ENCODE results near the gene PCDHGA3. TPM values are rescaled to one million over a fixed set of nuclear protein-coding genes. Genes with fewer than 3 reads are reported as not detected.
A peak's percentile ranks its signal among the peaks of the same experiment; 100 is the strongest.
"Not testable (repeated sequence)": the region's sequence is repeated elsewhere in the genome, so short reads cannot be mapped to it uniquely, and the experiment has no call there.

The PCDHGA3 gene
- total RNA-seq, 3 donors from 2014 or later (not counting 1 experiment from before 2014, with no cell fraction given): not detected

- no peaks in the 10 kb centered on the region for H3K9me3 Mint-ChIP-seq
These were observed 30.2 kb downstream of the PCDHGA3 start, which contains the start of gene PCDHGA6 for GRCh38 chr5:141373673-141374317. PCDHGA6 (plus strand) TSS chr5:141373891; CDS start chr5:141374084, 193 bp downstream.

GRCh38 chr5:141374627-141375026 lies 31.0 kb downstream of the PCDHGA3 start:
- H3K27me3 ChIP-seq (ENCODE audit: control insufficient read depth, insufficient read depth, low read length): peaks cover 44% of the 10 kb centered on the region
- no peak overlapping the region for H3K27ac ChIP-seq (ENCODE audit: low read length)
- Mint-ChIP-seq H3K27me3 (ENCODE audit: low read depth in 2 of 2) (peaks cover 45 to 62% of the 10 kb centered on the region in 2 donors), H3K27ac (no peak overlapping the region), H3K36me3 (no peaks in the 10 kb centered on the region), H3K9me3 (no peaks in the 10 kb centered on the region), H3K4me1 (peaks cover 4 to 7% of the 10 kb centered on the region in 2 donors), H3K4me3 (no peak overlapping the region)
- ATAC-seq (no peak), DNase-seq (no peak)
- no peaks in the 10 kb centered on the region for H3K4me1 ChIP-seq (ENCODE audit: control insufficient read depth, insufficient read depth, low read length)
- 61% methylated on average over 14 of the region's 14 CpGs for WGBS (ENCODE audit: insufficient coverage)
- TF ChIP-seq CTCF (IDR thresholded peaks at IDR 0.05): no peak
- intact Hi-C loops (cut with micrococcal nuclease): no loop called here
- no peaks in the 10 kb centered on the region for H3K36me3 ChIP-seq (ENCODE audit: control insufficient read depth, insufficient read depth, low read length)
- peaks cover 42% of the 10 kb centered on the region for H3K9me3 ChIP-seq (ENCODE audit: control insufficient read depth, insufficient read depth, low read length)
- no peak overlapping the region for H3K4me3 ChIP-seq (ENCODE audit: low read length)

More at GRCh38 chr5:141373673-141374317, 30.2 kb downstream of the PCDHGA3 start, which contains the start of gene PCDHGA6:
- no peaks in the 10 kb centered on the region for H3K36me3 ChIP-seq (ENCODE audit: control insufficient read depth, insufficient read depth, low read length)
- no peaks in the 10 kb centered on the region for H3K4me1 ChIP-seq (ENCODE audit: control insufficient read depth, insufficient read depth, low read length)
- intact Hi-C loops (cut with micrococcal nuclease): no loop called here
- peaks cover 42% of the 10 kb centered on the region for H3K9me3 ChIP-seq (ENCODE audit: control insufficient read depth, insufficient read depth, low read length)
- Mint-ChIP-seq H3K4me1 (peaks cover 4 to 7% of the 10 kb centered on the region in 2 donors), H3K4me3 (peak within 1 kb of the TSS; percentile 7), H3K27me3 (ENCODE audit: low read depth in 2 of 2) (peaks cover 46 to 62% of the 10 kb centered on the region in 2 donors), H3K36me3 (no peaks in the 10 kb centered on the region), H3K27ac (no peak within 1 kb of the TSS)
- H3K4me3 ChIP-seq (ENCODE audit: low read length): no peak within 1 kb of the TSS
- WGBS (ENCODE audit: insufficient coverage): 28% methylated on average over 27 of the region's 27 CpGs
- H3K27me3 ChIP-seq (ENCODE audit: control insufficient read depth, insufficient read depth, low read length): peaks cover 44% of the 10 kb centered on the region
- ATAC-seq (no peak), DNase-seq (peak in 1 of 2 donors; percentile 28)
- H3K27ac ChIP-seq (ENCODE audit: low read length): no peak within 1 kb of the TSS
- TF ChIP-seq CTCF (IDR thresholded peaks at IDR 0.05): no peak

GRCh38 chr5:141375444-141376155 lies 32.0 kb downstream of the PCDHGA3 start:
- H3K9me3 Mint-ChIP-seq; ATAC-seq; DNase-seq; intact Hi-C loops (cut with micrococcal nuclease); H3K36me3 ChIP-seq (ENCODE audit: control insufficient read depth, insufficient read depth, low read length); H3K4me3 ChIP-seq (ENCODE audit: low read length); H3K27ac Mint-ChIP-seq; H3K4me1 ChIP-seq (ENCODE audit: control insufficient read depth, insufficient read depth, low read length); H3K36me3 Mint-ChIP-seq; H3K4me3 Mint-ChIP-seq; H3K27ac ChIP-seq (ENCODE audit: low read length); H3K4me1 Mint-ChIP-seq: not testable (repeated sequence)
- H3K27me3 ChIP-seq (ENCODE audit: control insufficient read depth, insufficient read depth, low read length): peaks cover 38% of the 10 kb centered on the region
- peaks cover 35% of the 10 kb centered on the region for H3K9me3 ChIP-seq (ENCODE audit: control insufficient read depth, insufficient read depth, low read length)
- WGBS (ENCODE audit: insufficient coverage): 54% methylated on average over 36 of the region's 48 CpGs
- peaks cover 45 to 60% of the 10 kb centered on the region in 2 donors for H3K27me3 Mint-ChIP-seq (ENCODE audit: low read depth in 2 of 2)

Data from natural killer cell (primary cell).